ENCODE measurements around the gene GSTP1.

DNA sequence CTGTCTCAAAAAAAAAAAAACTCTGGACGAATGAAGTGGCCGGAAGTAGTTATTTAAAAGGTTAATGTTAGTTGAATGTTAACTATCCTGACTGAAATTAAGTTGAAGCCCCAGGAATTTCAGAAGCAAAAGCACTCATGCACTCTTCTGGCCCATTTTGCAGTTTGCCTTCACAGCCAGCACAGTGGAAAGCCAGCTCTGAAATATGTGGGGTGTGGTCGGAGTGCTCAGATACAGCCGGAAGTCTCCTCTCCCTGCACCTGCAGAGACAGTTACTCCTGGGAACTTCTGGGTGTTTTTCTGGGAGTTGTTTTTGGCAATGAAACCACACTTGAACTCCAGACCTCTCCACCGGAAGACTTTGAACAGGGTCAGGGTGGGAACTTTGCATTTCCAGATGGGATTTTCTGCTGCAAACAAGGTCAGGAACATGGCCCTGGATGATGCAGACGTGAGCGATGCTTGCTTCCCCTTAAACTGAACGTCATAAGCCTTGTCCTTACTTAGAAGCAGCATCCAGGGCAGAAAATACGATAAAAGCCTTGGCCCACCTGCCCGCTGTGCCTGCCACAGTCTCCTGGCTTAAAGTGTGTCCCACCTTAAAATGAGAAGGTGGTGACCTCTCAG, 38.9 kb upstream of the GSTP1 start:
- TF ChIP-seq, protein P1, sequence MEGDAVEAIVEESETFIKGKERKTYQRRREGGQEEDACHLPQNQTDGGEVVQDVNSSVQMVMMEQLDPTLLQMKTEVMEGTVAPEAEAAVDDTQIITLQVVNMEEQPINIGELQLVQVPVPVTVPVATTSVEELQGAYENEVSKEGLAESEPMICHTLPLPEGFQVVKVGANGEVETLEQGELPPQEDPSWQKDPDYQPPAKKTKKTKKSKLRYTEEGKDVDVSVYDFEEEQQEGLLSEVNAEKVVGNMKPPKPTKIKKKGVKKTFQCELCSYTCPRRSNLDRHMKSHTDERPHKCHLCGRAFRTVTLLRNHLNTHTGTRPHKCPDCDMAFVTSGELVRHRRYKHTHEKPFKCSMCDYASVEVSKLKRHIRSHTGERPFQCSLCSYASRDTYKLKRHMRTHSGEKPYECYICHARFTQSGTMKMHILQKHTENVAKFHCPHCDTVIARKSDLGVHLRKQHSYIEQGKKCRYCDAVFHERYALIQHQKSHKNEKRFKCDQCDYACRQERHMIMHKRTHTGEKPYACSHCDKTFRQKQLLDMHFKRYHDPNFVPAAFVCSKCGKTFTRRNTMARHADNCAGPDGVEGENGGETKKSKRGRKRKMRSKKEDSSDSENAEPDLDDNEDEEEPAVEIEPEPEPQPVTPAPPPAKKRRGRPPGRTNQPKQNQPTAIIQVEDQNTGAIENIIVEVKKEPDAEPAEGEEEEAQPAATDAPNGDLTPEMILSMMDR (IDR thresholded peaks at IDR 0.05; ENCODE audit: control extremely low read depth in 1 of 3, insufficient read depth in 1 of 3, low read depth in 1 of 3, low read length in 3 of 3) = no peak
- TF ChIP-seq MAFK (IDR thresholded peaks at IDR 0.05; ENCODE audit: low read depth, low read length) = no peak
- TF ChIP-seq, protein P2, sequence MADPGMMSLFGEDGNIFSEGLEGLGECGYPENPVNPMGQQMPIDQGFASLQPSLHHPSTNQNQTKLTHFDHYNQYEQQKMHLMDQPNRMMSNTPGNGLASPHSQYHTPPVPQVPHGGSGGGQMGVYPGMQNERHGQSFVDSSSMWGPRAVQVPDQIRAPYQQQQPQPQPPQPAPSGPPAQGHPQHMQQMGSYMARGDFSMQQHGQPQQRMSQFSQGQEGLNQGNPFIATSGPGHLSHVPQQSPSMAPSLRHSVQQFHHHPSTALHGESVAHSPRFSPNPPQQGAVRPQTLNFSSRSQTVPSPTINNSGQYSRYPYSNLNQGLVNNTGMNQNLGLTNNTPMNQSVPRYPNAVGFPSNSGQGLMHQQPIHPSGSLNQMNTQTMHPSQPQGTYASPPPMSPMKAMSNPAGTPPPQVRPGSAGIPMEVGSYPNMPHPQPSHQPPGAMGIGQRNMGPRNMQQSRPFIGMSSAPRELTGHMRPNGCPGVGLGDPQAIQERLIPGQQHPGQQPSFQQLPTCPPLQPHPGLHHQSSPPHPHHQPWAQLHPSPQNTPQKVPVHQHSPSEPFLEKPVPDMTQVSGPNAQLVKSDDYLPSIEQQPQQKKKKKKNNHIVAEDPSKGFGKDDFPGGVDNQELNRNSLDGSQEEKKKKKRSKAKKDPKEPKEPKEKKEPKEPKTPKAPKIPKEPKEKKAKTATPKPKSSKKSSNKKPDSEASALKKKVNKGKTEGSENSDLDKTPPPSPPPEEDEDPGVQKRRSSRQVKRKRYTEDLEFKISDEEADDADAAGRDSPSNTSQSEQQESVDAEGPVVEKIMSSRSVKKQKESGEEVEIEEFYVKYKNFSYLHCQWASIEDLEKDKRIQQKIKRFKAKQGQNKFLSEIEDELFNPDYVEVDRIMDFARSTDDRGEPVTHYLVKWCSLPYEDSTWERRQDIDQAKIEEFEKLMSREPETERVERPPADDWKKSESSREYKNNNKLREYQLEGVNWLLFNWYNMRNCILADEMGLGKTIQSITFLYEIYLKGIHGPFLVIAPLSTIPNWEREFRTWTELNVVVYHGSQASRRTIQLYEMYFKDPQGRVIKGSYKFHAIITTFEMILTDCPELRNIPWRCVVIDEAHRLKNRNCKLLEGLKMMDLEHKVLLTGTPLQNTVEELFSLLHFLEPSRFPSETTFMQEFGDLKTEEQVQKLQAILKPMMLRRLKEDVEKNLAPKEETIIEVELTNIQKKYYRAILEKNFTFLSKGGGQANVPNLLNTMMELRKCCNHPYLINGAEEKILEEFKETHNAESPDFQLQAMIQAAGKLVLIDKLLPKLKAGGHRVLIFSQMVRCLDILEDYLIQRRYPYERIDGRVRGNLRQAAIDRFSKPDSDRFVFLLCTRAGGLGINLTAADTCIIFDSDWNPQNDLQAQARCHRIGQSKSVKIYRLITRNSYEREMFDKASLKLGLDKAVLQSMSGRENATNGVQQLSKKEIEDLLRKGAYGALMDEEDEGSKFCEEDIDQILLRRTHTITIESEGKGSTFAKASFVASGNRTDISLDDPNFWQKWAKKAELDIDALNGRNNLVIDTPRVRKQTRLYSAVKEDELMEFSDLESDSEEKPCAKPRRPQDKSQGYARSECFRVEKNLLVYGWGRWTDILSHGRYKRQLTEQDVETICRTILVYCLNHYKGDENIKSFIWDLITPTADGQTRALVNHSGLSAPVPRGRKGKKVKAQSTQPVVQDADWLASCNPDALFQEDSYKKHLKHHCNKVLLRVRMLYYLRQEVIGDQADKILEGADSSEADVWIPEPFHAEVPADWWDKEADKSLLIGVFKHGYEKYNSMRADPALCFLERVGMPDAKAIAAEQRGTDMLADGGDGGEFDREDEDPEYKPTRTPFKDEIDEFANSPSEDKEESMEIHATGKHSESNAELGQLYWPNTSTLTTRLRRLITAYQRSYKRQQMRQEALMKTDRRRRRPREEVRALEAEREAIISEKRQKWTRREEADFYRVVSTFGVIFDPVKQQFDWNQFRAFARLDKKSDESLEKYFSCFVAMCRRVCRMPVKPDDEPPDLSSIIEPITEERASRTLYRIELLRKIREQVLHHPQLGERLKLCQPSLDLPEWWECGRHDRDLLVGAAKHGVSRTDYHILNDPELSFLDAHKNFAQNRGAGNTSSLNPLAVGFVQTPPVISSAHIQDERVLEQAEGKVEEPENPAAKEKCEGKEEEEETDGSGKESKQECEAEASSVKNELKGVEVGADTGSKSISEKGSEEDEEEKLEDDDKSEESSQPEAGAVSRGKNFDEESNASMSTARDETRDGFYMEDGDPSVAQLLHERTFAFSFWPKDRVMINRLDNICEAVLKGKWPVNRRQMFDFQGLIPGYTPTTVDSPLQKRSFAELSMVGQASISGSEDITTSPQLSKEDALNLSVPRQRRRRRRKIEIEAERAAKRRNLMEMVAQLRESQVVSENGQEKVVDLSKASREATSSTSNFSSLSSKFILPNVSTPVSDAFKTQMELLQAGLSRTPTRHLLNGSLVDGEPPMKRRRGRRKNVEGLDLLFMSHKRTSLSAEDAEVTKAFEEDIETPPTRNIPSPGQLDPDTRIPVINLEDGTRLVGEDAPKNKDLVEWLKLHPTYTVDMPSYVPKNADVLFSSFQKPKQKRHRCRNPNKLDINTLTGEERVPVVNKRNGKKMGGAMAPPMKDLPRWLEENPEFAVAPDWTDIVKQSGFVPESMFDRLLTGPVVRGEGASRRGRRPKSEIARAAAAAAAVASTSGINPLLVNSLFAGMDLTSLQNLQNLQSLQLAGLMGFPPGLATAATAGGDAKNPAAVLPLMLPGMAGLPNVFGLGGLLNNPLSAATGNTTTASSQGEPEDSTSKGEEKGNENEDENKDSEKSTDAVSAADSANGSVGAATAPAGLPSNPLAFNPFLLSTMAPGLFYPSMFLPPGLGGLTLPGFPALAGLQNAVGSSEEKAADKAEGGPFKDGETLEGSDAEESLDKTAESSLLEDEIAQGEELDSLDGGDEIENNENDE (IDR thresholded peaks at IDR 0.05; ENCODE audit: insufficient replicate concordance, low read length) = no peak
- no peak for TF ChIP-seq POLR2AphosphoS5 (IDR thresholded peaks at IDR 0.05; ENCODE audit: low read depth, low read length)
- no peak for TF ChIP-seq POLR2A (IDR thresholded peaks at IDR 0.05; ENCODE audit: control extremely low read depth in 1 of 2, low read depth in 2 of 2, low read length in 2 of 2)
- no peak for TF ChIP-seq RFX5 (IDR thresholded peaks at IDR 0.05; ENCODE audit: borderline replicate concordance, low read depth, low read length)
- TF ChIP-seq EZH2 (IDR thresholded peaks at IDR 0.05; ENCODE audit: low read depth, low read length, severe bottlenecking) = no peak
- no peak for TF ChIP-seq SP1 (IDR thresholded peaks at IDR 0.05; ENCODE audit: low read depth, low read length)
- no peak for TF ChIP-seq TBP (IDR thresholded peaks at IDR 0.05; ENCODE audit: low read depth, low read length)
- TF ChIP-seq NRF1 (IDR thresholded peaks at IDR 0.05; ENCODE audit: low read depth, low read length) = no peak
- TF ChIP-seq SRF (IDR thresholded peaks at IDR 0.05; ENCODE audit: low read depth, low read length) = no peak
- no peak for TF ChIP-seq CHD1 (IDR thresholded peaks at IDR 0.05; ENCODE audit: low read depth, low read length)
